ENCODE results near the gene FOXP1.

GRCh38 chr3:71037775-71038174 lies 545.8 kb downstream of the FOXP1 start:
- TF ChIP-seq, protein P1, sequence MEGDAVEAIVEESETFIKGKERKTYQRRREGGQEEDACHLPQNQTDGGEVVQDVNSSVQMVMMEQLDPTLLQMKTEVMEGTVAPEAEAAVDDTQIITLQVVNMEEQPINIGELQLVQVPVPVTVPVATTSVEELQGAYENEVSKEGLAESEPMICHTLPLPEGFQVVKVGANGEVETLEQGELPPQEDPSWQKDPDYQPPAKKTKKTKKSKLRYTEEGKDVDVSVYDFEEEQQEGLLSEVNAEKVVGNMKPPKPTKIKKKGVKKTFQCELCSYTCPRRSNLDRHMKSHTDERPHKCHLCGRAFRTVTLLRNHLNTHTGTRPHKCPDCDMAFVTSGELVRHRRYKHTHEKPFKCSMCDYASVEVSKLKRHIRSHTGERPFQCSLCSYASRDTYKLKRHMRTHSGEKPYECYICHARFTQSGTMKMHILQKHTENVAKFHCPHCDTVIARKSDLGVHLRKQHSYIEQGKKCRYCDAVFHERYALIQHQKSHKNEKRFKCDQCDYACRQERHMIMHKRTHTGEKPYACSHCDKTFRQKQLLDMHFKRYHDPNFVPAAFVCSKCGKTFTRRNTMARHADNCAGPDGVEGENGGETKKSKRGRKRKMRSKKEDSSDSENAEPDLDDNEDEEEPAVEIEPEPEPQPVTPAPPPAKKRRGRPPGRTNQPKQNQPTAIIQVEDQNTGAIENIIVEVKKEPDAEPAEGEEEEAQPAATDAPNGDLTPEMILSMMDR (IDR thresholded peaks at IDR 0.05; ENCODE audit: low read depth, low read length, poor library complexity, severe bottlenecking) = no peak
- TF ChIP-seq EZH2phosphoT487 (IDR thresholded peaks at IDR 0.05; ENCODE audit: borderline replicate concordance, low read length) = no peak
